Endothelial cell of umbilical vein (primary cell): ENCODE data around the gene AQP9. TPM values are rescaled to one million over a fixed set of nuclear protein-coding genes. Genes with fewer than 3 reads are reported as not detected.

Experiments
- BruUV-seq: library from RNA; stranded (reverse); fragments of 400-500 nt; replicated peaks from 2 replicates; lab custom pipeline; 2021; lab: Mats Ljungman, UMichigan
- CTCF ChIA-PET: fragments of 300-600, 350-600 bp; sonication (Branson Sonifier 250); formaldehyde crosslinking; loops from one replicate; lab custom pipeline; 2021; ENCODE audit warnings: antibody characterized with exemption, inconsistent platforms; lab: Charles Lee
- POLR2A ChIA-PET: fragments of 300-600, 350-600 bp; sonication (Branson Sonifier 250); formaldehyde crosslinking; loops from one replicate; lab custom pipeline; 2021; ENCODE audit warnings: antibody characterized with exemption, inconsistent platforms; lab: Charles Lee
- DNase-seq: peaks from one replicate; pipeline ENCODE4 v3.0.0-alpha.2; 2011; ENCODE audit warnings: low read depth, low spot score
- FAIRE-seq: peaks from 2 replicates; lab custom pipeline; 2011; peaks lifted over from hg19 to GRCh38; lab: Jason Lieb, UNC
- H2AFZ ChIP-seq: 2 replicates; pipeline ENCODE4 v1.6.0; 2012; ENCODE audit warnings: low read depth, low read length, control low read depth, inconsistent platforms
- H3K27ac ChIP-seq: 2 replicates; pipeline ENCODE4 v1.5.1; 2011; ENCODE audit warnings: low read depth, mild to moderate bottlenecking, control low read depth, low read length, moderate library complexity; ENCODE audit not compliant: insufficient read depth
- H3K27me3 ChIP-seq, 2 experiments: 2 replicates each; pipeline versions ENCODE4 v1.6.0 to v1.6.1; 2011; ENCODE audit warnings: low read length in 2 of 2, mixed read lengths in 1 of 2; ENCODE audit not compliant: control insufficient read depth in 2 of 2, insufficient read depth in 2 of 2
- H3K36me3 ChIP-seq, 2 experiments: 2 replicates in 1 of 2; 3 replicates in 1 of 2; pipeline ENCODE4 v1.5.1; 2011; ENCODE audit warnings: low read length in 2 of 2, mild to moderate bottlenecking in 1 of 2, moderate library complexity in 1 of 2; ENCODE audit not compliant: control insufficient read depth in 2 of 2, insufficient read depth in 2 of 2; ENCODE audit errors: extremely low read depth in 1 of 2
- H3K4me1 ChIP-seq: 3 replicates; pipeline ENCODE4 v1.5.1; 2011; ENCODE audit warnings: mild to moderate bottlenecking, low read length; ENCODE audit not compliant: control insufficient read depth, insufficient read depth; ENCODE audit errors: extremely low read depth
- H3K4me2 ChIP-seq: 2 replicates; pipeline ENCODE4 v1.6.1; 2011; ENCODE audit warnings: low read length, control low read depth, mixed read lengths; ENCODE audit not compliant: insufficient read depth
- H3K4me3 ChIP-seq, 3 experiments: fragments of 200-600 bp in 1 of 3; sonication (generic), shearing (Covaris generic) in 1 of 3; replicated peaks in 1 of 3; 2 replicates each; pipeline ENCODE4 v1.5.1; 2011 to 2016; ENCODE audit warnings: control low read depth in 3 of 3, low read length in 3 of 3, mild to moderate bottlenecking in 2 of 3, inconsistent platforms in 1 of 3, low read depth in 1 of 3, moderate library complexity in 1 of 3; ENCODE audit not compliant: insufficient read depth in 1 of 3
- H3K79me2 ChIP-seq: 2 replicates; pipeline ENCODE4 v1.6.0; 2012; ENCODE audit warnings: low read length, inconsistent platforms; ENCODE audit not compliant: control insufficient read depth, insufficient read depth
- H3K9ac ChIP-seq: replicated peaks from 2 replicates; pipeline ENCODE3; 2011; ENCODE audit warnings: low read length, control low read depth; ENCODE audit not compliant: insufficient read depth; ENCODE audit errors: extremely low read depth
- H3K9me1 ChIP-seq: replicated peaks from 3 replicates; pipeline ENCODE4 v1.6.0; 2011; ENCODE audit warnings: mild to moderate bottlenecking, low read length; ENCODE audit not compliant: control insufficient read depth, insufficient read depth; ENCODE audit errors: extremely low read depth
- H3K9me3 ChIP-seq: replicated peaks from 2 replicates; pipeline ENCODE4 v1.5.1; 2012; ENCODE audit warnings: low read length, inconsistent platforms; ENCODE audit not compliant: control insufficient read depth, insufficient read depth
- H4K20me1 ChIP-seq: replicated peaks from 2 replicates; pipeline ENCODE3; 2011; ENCODE audit warnings: mild to moderate bottlenecking, low read length; ENCODE audit not compliant: control insufficient read depth, insufficient read depth; ENCODE audit errors: extremely low read depth
- EZH2 ChIP-seq: IDR thresholded peaks from 2 replicates; pipeline ENCODE4 v1.6.1; 2012; ENCODE audit warnings: borderline replicate concordance, low read depth, mild to moderate bottlenecking, moderate library complexity, low read length, inconsistent platforms; ENCODE audit not compliant: severe bottlenecking
- FOS ChIP-seq: IDR thresholded peaks from 2 replicates; pipeline ENCODE4 v1.6.1; 2011; ENCODE audit warnings: mild to moderate bottlenecking, low read length, moderate library complexity, borderline replicate concordance; ENCODE audit not compliant: insufficient read depth
- GATA2 ChIP-seq: IDR thresholded peaks from 2 replicates; pipeline ENCODE4 v1.7.0; 2011; ENCODE audit warnings: low read depth, mild to moderate bottlenecking, moderate library complexity, mixed read lengths, low read length; ENCODE audit not compliant: insufficient read length, insufficient read depth
- JUN ChIP-seq: IDR thresholded peaks from 2 replicates; pipeline ENCODE4 v1.6.1; 2011; ENCODE audit warnings: borderline replicate concordance, low read depth; ENCODE audit not compliant: insufficient read length, insufficient read depth
- MYC ChIP-seq: IDR thresholded peaks from one replicate; pipeline ENCODE4 v1.6.1; 2011; ENCODE audit warnings: mild to moderate bottlenecking, low read depth, low read length
- POLR2A ChIP-seq: IDR thresholded peaks from 2 replicates; pipeline ENCODE4 v1.6.1; 2012; ENCODE audit warnings: low read depth, mild to moderate bottlenecking, control low read depth, low read length
- POLR2AphosphoS5 ChIP-seq: IDR thresholded peaks from 2 replicates; pipeline ENCODE4 v1.6.1; 2012; ENCODE audit warnings: low read depth, mild to moderate bottlenecking, control low read depth, low read length, moderate library complexity; ENCODE audit not compliant: insufficient read depth
- dilution Hi-C: fragments of 300-500 bp; cut with MboI; formaldehyde crosslinking; loops from one replicate; pipeline ENCODE4 v1.15.0; 2019; ENCODE audit warnings: low sequenced_read_pairs; ENCODE audit not compliant: extremely low pct_ligation_motif_present
- intact Hi-C: fragments of 100-400 bp; cut with micrococcal nuclease; formaldehyde crosslinking; loops from one replicate; pipeline ENCODE4 v1.10.0; 2022
- polyA plus RNA-seq, 4 experiments: library from polyadenylated mRNA; depleted of rRNA in 3 of 4; stranded (reverse) in 3 of 4; unstranded in 1 of 4; fragments of >200 nt; gene quantifications; 2 replicates each; pipeline versions ENCODE4 v1.2.1 to v1.2.3, GENCODE V29; 2011 to 2012; ENCODE audit warnings: missing spikeins in 1 of 4
- total RNA-seq: library from RNA; stranded (reverse); gene quantifications from 2 replicates; pipeline ENCODE4 v1.2.3, GENCODE V29; 2021
- TF ChIP-seq, protein P1 (sequence below): IDR thresholded peaks from 2 replicates; pipeline ENCODE4 v1.6.1; 2011; ENCODE audit not compliant: insufficient read depth, insufficient read length
- TF ChIP-seq, protein P2 (sequence below), 2 donors: IDR thresholded peaks; 1 replicate in 1 of 2; 2 replicates in 1 of 2; pipeline ENCODE4 v1.5.1; 2011; ENCODE audit warnings: low read length in 2 of 2, mild to moderate bottlenecking in 2 of 2, moderate library complexity in 2 of 2, control low read depth in 1 of 2, inconsistent platforms in 1 of 2, low read depth in 1 of 2; ENCODE audit not compliant: insufficient read depth in 1 of 2; ENCODE audit errors: extremely low read depth in 1 of 2

Gene AQP9
- total and polyA plus RNA-seq, 2 donors (not counting 3 experiments of a cell fraction or from before 2014, with no cell fraction given): not detected

DNA sequence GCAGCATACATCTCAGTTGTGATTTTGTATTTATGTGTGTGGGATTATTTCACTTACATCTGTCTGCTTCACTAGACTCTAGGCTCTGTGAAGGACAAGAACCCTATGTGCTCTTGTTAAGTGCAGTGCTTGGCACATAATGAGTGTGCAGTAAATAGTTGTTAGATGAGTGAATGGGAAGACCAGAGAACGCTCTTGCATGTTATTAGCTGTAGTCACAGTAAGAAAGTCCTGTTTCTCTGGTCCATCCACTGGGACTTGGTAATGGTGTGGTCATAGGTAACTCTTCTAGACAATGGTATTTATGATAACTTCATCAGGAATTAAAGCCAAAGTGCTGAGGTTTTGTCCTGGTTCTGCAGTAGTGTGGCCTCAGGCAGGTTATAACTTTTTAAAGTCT is 1.4 kb upstream of the AQP9 start:
- CTCF ChIA-PET: no interaction called here
- Histone ChIP-seq H3K4me2 (no peak overlapping the region), H3K27me3 (peaks cover 15 to 17% of the 10 kb centered on the region in 2 experiments), H3K4me3 (no peak overlapping the region), H3K79me2 (no peaks in the 10 kb centered on the region), H3K36me3 (no peaks in the 10 kb centered on the region), H3K9me1 (no peaks in the 10 kb centered on the region), H3K4me1 (no peaks in the 10 kb centered on the region), H4K20me1 (no peaks in the 10 kb centered on the region), H2AFZ (no peak overlapping the region), H3K9me3 (no peaks in the 10 kb centered on the region), H3K27ac (no peak overlapping the region), H3K9ac (no peak overlapping the region)
- FAIRE-seq (no peak), DNase-seq (no peak)
- BruUV-seq: no TSS peak
- dilution Hi-C loops: no loop called here
- intact Hi-C loops: no loop called here
- POLR2A ChIA-PET: no interaction called here
- TF ChIP-seq JUN (no peak), MYC (no peak), POLR2A (no peak), FOS (no peak), GATA2 (no peak), POLR2AphosphoS5 (no peak), EZH2 (no peak)
- TF ChIP-seq, protein P1, sequence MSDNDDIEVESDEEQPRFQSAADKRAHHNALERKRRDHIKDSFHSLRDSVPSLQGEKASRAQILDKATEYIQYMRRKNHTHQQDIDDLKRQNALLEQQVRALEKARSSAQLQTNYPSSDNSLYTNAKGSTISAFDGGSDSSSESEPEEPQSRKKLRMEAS: no peak
- TF ChIP-seq, protein P2, sequence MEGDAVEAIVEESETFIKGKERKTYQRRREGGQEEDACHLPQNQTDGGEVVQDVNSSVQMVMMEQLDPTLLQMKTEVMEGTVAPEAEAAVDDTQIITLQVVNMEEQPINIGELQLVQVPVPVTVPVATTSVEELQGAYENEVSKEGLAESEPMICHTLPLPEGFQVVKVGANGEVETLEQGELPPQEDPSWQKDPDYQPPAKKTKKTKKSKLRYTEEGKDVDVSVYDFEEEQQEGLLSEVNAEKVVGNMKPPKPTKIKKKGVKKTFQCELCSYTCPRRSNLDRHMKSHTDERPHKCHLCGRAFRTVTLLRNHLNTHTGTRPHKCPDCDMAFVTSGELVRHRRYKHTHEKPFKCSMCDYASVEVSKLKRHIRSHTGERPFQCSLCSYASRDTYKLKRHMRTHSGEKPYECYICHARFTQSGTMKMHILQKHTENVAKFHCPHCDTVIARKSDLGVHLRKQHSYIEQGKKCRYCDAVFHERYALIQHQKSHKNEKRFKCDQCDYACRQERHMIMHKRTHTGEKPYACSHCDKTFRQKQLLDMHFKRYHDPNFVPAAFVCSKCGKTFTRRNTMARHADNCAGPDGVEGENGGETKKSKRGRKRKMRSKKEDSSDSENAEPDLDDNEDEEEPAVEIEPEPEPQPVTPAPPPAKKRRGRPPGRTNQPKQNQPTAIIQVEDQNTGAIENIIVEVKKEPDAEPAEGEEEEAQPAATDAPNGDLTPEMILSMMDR (IDR thresholded peaks at IDR 0.05; ENCODE audit: extremely low read depth in 1 of 2, insufficient read depth in 1 of 2, low read depth in 1 of 2, low read length in 2 of 2): no peak
